ENCODE data around the gene FMN1. TPM values are rescaled to one million over a fixed set of nuclear protein-coding genes. Genes with fewer than 3 reads are reported as not detected.

Gene FMN1
- total and polyA plus RNA-seq, 2 of the 8 experiments (the other 6 are each of a cell fraction or from before 2014, with no cell fraction given) = 0.27 to 3.7 TPM

DNA sequence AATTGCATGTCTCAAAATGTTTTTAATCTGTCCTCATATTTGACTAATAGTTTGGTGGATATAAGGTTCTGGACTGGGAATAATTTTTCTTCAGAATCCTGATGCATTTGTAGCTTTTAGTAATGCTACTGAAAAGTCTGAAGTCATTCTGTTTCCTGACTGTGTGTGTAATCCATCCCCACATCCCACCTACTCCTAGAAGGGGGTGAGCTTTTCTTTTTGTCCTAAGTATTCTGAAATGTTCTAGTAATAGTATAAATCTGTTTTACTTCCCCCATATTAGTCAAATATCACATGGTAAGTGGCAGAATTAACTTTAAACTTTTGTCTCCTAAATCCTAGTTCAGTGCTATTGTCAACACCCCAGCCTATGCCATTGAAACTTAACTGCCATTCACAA is 313.9 kb downstream of the FMN1 start:
- no peak overlapping the region for H2BK5ac ChIP-seq (ENCODE audit: low read depth, low read length)

More for the DNA sequence above, 313.9 kb downstream of the FMN1 start:
- H3K4me3 ChIP-seq (ENCODE audit: extremely low read depth in 1 of 4, insufficient read depth in 2 of 4, low read depth in 3 of 4, low read length in 4 of 4) = no peak overlapping the region
- TF ChIP-seq RNF2 (IDR thresholded peaks at IDR 0.05; ENCODE audit: borderline replicate concordance, low read depth, low read length, missing control alignments, poor library complexity, severe bottlenecking) (no peak), KDM4A (IDR thresholded peaks at IDR 0.05; ENCODE audit: low read depth, low read length, severe bottlenecking) (no peak), HDAC2 (IDR thresholded peaks at IDR 0.05; ENCODE audit: borderline replicate concordance in 1 of 2, low read depth in 2 of 2, low read length in 2 of 2) (no peak), MAFK (IDR thresholded peaks at IDR 0.05; ENCODE audit: low read depth, low read length) (no peak)
- H4K5ac ChIP-seq (ENCODE audit: insufficient read length, low read depth, low read length) = no peak overlapping the region
- no peak overlapping the region for H3K56ac ChIP-seq (replicated peaks; ENCODE audit: insufficient read length, low read depth, low read length)
- no peak overlapping the region for H4K91ac ChIP-seq (replicated peaks; ENCODE audit: insufficient read length, low read length)
- H4K20me1 ChIP-seq (replicated peaks in 1 of 2; ENCODE audit: control insufficient read depth in 1 of 2, insufficient read depth in 2 of 2, low read length in 2 of 2) = no peaks in the 10 kb centered on the region
- ChIA-PET POLR2A (ENCODE audit: partially characterized antibody) (no interaction called here), CTCF (ENCODE audit: partially characterized antibody) (interaction anchor here (1.0 to 1.9 kb wide), 4 partner anchors 16 to 115 kb away, joined by 3 to 6 read pairs (median 4); no protein-coding TSS in a partner anchor)
- no peak overlapping the region for H3K27ac ChIP-seq (ENCODE audit: low read depth, low read length)
- no peaks in the 10 kb centered on the region for H3K79me2 ChIP-seq (ENCODE audit: control insufficient read depth in 1 of 2, insufficient read depth in 2 of 2, low read length in 2 of 2)
- no peak overlapping the region for H2BK120ac ChIP-seq (replicated peaks; ENCODE audit: low read depth, low read length)
- H2AFZ ChIP-seq (ENCODE audit: low read length) = no peak overlapping the region
- FAIRE-seq (no peak), DNase-seq (ENCODE audit: low read depth in 1 of 2, low spot score in 2 of 2) (no peak)
- no peak overlapping the region for H3K18ac ChIP-seq (ENCODE audit: extremely low read depth, low read length)
- H2BK20ac ChIP-seq (ENCODE audit: low read length) = no peak overlapping the region
- no peaks in the 10 kb centered on the region for H3K27me3 ChIP-seq (replicated peaks in 1 of 4; ENCODE audit: control insufficient read depth in 3 of 4, extremely low read depth in 1 of 4, insufficient read depth in 3 of 4, low read length in 3 of 4)
- no peaks in the 10 kb centered on the region; the same call in 1 of the 2 replicates for H3K23me2 ChIP-seq (ENCODE audit: low read depth, low read length)
- H3K79me1 ChIP-seq (ENCODE audit: low read depth, low read length) = no peaks in the 10 kb centered on the region
- no peak overlapping the region for H3K14ac ChIP-seq (ENCODE audit: insufficient read length)
- no peaks in the 10 kb centered on the region for H3K9me3 ChIP-seq (ENCODE audit: insufficient read depth in 2 of 2, low read depth in 1 of 2, low read length in 1 of 2)
- H2BK15ac ChIP-seq (ENCODE audit: low read length) = no peak overlapping the region
- no peak overlapping the region for H2AK5ac ChIP-seq (ENCODE audit: low read depth, low read length)
- no peak overlapping the region for H2BK12ac ChIP-seq (ENCODE audit: low read depth, low read length)
- H4K8ac ChIP-seq (ENCODE audit: extremely low read depth, insufficient read depth, low read length) = no peak overlapping the region
- H3K36me3 ChIP-seq (ENCODE audit: control insufficient read depth in 2 of 4, insufficient read depth in 4 of 4, low read length in 3 of 4) = no peaks in the 10 kb centered on the region
- no peaks in the 10 kb centered on the region for H3K4me1 ChIP-seq (replicated peaks in 1 of 4; ENCODE audit: control insufficient read depth in 3 of 4, insufficient read depth in 4 of 4, low read length in 3 of 4)
- no peak overlapping the region for H3K9ac ChIP-seq (replicated peaks in 1 of 4; ENCODE audit: extremely low read depth in 1 of 4, low read depth in 3 of 4, low read length in 3 of 4)
- no peak overlapping the region for H3K23ac ChIP-seq (ENCODE audit: insufficient read length)
- H3K4me2 ChIP-seq (ENCODE audit: insufficient read depth in 1 of 2, low read depth in 2 of 2, low read length in 2 of 2) = no peak overlapping the region
- H3K4ac ChIP-seq (replicated peaks; ENCODE audit: insufficient read length, low read depth, low read length) = no peak overlapping the region
